HG02623 (cell line): ENCODE results near the gene ZNF653.
"Not testable (repeated sequence)": the region's sequence is repeated elsewhere in the genome, so short reads cannot be mapped to it uniquely, and the experiment has no call there.

ENCODE experiments used
- ATAC-seq: cut with Tn5 transposase; IDR thresholded peaks from one replicate; pipeline ENCODE4 v1.9.1; 2021; ENCODE audit warnings: moderate library complexity; ENCODE audit not compliant: unreplicated experiment

ZNF653 gene

GRCh38 chr19:11457115-11457514 lies 48.5 kb downstream of the ZNF653 start:
- ATAC-seq, result no peak

GRCh38 chr19:11456659-11457058 lies 49.0 kb downstream of the ZNF653 start:
- no peak for ATAC-seq

GRCh38 chr19:11455233-11455554 lies 50.4 kb downstream of the ZNF653 start:
- ATAC-seq, result not testable (repeated sequence)

- ATAC-seq, result no peak
Measured at GRCh38 chr19:11453468-11454341, 51.9 kb downstream of the ZNF653 start.

GRCh38 chr19:11452620-11453310 lies 52.9 kb downstream of the ZNF653 start:
- no peak for ATAC-seq

GRCh38 chr19:11451871-11452619 lies 53.6 kb downstream of the ZNF653 start:
- no peak for ATAC-seq

GRCh38 chr19:11451327-11451870 lies 54.2 kb downstream of the ZNF653 start:
- no peak for ATAC-seq

GRCh38 chr19:11450570-11451326 lies 54.9 kb downstream of the ZNF653 start:
- ATAC-seq, result no peak

GRCh38 chr19:11448923-11449554 lies 56.6 kb downstream of the ZNF653 start:
- no peak for ATAC-seq

- no peak for ATAC-seq
Measured at GRCh38 chr19:11448410-11448809, 57.2 kb downstream of the ZNF653 start.

- no peak for ATAC-seq
Measured at GRCh38 chr19:11447347-11448262, 58.0 kb downstream of the ZNF653 start.

GRCh38 chr19:11446652-11447301 lies 58.9 kb downstream of the ZNF653 start:
- no peak for ATAC-seq

- no peak for ATAC-seq
Measured at GRCh38 chr19:11446271-11446651, 59.4 kb downstream of the ZNF653 start.

- ATAC-seq, result no peak
Measured at GRCh38 chr19:11445141-11445540, 60.5 kb downstream of the ZNF653 start.

- ATAC-seq, result no peak
Measured at GRCh38 chr19:11444059-11444458, 61.6 kb downstream of the ZNF653 start.

GRCh38 chr19:11437955-11438354 lies 67.7 kb downstream of the ZNF653 start:
- ATAC-seq, result no peak

- no peak for ATAC-seq
Measured at GRCh38 chr19:11435833-11436313, 69.8 kb downstream of the ZNF653 start.

GRCh38 chr19:11435057-11435832 lies 70.4 kb downstream of the ZNF653 start, which contains the start of the genes ODAD3 and PRKCSH:
ODAD3 (minus strand) TSS chr19:11435121; CDS start chr19:11435016, 105 bp downstream.
PRKCSH (plus strand) TSS chr19:11435635; CDS start chr19:11436118, 483 bp downstream.
- peak; percentile 83 for ATAC-seq
